Activated CD8-positive, alpha-beta memory T cell treated with anti-CD3 and anti-CD28 coated beads, Interleukin-2, amount 50 U/mL, for 24 hours (primary cell): Measurements from ENCODE around the gene MYNN.
A peak's percentile ranks its signal among the peaks of the same experiment; 100 is the strongest.

ENCODE experiments used
- DNase-seq: peaks from one replicate; pipeline ENCODE4 v3.0.0-alpha.2; 2020; ENCODE audit errors: extremely low read depth

MYNN gene

GRCh38 chr3:169777822-169778221, 4.6 kb downstream of the MYNN start:
- DNase-seq: no peak

DNA sequence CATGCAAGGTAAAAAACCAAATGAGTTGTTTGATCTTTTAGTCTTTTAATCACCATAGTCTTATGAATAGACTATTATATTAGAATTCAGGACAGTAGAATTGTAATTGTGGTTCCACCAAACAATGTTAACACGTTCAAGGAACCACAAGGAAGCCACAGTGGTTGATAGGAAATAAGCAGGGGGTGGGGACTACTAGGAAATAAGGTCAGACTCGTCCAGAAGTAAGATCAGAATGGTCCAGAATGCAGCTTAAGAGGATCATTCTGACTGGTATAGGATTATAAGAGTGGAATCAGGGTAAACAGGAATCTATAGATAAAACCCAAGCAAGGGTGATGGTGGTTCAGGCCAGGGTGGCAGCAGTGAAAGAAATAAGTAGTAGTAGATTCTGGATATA, 7.5 kb downstream of the MYNN start:
- no peak for DNase-seq

GRCh38 chr3:169781209-169781855, 8.1 kb downstream of the MYNN start:
- no peak for DNase-seq

GRCh38 chr3:169787120-169787519, 13.9 kb downstream of the MYNN start:
- no peak for DNase-seq

DNA sequence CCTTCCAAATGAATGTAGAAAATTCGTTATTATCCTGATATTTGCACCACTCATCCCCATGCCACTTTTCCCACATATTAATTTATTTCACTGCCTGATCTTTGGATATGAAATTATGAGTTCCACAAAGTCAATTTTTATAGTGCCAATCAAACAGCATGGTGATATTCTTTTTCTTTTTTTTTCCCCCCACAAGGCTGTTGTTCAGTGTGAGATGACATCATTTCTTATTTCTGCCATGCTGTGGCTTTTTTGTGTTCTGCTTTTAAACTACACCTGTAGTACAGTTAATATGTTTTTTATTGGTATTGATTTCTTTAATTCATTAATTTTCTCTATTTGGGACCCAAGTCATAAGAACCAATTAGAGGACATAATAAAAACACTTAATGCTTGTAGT, 14.6 kb downstream of the MYNN start:
- DNase-seq: no peak

GRCh38 chr3:169790219-169790618, 17.0 kb downstream of the MYNN start:
- no peak for DNase-seq

GRCh38 chr3:169790687-169791429, 17.7 kb downstream of the MYNN start:
- DNase-seq: no peak

GRCh38 chr3:169792359-169792758, 19.2 kb downstream of the MYNN start:
- no peak for DNase-seq

GRCh38 chr3:169804681-169805080, 31.5 kb downstream of the MYNN start:
- DNase-seq: no peak

DNA sequence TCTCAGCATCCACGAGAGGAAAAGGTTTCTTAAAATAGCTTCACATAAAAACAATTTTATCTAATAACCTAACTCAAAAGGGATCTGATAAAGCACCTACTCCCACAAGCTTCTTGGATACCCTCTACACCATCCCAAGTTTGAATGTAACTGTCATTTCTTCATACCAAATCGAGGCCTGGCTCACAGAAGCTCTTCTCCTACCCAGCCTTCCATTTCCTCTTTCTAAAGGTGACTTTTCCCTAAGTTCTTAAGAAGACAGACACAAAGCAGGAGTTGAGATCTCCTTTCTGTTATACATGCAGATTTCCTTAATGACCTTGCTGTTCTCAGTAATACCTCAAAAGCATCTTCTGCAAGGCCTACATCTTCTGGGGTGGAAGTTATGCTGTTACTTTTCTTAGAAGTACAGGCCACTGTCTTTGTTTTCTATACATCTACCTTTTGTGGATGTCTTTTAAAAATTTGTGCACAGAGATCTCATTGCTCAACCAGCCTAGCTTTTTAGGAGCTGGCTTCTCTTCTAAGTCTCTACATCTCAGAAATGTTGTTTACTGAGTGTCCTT, 36.1 kb downstream of the MYNN start:
- DNase-seq: no peak

DNA sequence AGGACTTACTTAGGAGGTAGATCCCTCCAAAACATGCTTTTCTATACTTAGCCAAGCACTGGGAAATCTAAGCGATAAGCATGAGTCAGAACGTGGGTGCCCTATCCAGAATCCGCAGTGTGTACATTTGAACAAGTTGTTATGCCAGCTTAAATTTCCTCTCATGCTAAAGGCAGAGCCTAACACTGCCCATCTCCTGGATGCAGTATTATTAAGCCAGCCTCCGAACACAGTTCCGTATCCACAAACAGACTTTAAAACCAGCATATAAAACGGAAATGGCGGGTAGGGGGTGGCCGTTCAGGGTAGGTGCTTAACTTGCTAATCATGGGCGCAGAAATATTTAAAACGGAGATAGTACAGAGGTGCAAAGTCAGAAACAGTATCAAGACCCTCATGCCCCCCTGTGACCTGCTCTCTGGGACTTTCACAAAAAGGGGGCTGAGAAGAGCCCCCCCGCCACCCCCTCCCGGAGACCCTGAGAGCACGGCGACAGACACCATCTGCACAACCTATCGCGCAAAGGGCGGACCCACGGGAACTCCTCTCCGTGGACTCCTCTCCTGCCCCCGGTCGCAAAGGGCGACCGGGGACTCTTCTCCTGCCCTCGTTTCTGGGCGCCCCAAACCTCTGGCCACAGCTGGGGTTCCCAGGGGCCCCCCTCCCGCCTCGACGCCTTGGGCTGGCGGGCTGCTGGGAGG, 38.6 kb downstream of the MYNN start:
- DNase-seq: no peak

DNA sequence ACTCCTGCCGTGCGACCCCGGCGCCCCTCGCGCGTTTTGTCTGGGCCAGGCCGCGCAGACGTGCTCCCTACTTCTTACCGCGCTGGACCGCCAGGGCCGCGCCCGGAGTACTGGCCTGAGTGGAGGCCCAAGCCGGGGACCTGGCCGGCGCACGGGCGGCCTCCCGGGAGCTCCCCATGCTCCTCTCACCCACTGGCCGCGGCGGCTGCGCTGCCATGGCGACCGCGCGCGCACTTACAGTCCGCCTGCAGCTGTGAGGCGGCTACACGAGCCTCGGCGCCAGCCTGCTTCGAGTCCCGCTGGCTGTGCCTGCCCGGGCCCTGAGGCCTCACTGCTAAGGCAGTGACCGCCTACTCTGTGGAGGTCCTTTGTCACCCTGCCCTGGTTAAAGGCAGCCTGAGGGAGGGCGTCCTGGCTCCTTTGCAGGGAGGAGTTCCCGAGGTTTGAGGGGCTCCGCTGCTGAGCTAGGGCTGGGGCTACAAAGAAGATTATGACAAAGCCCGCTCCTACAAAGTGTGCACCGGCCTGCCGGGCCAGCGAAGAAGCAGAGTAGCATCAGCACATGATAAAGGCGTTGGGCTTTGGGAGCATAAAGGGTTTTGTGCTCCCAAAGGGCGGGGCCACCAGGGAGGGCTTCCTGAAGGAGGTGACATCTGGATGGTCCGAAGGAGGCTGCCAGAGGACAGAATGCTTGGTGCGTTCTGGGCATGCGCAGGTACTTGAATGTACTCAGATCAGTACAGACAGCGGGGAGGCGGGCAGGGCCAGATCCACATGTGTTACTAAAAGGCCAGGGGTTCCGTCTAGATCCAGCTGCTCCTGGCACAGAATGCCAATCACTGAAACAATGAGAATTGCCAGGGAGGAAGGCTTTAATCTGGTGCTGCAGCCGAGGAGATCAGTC, 39.4 kb downstream of the MYNN start, which contains the start of the genes LRRC34 and LRRIQ4:
TSS of gene LRRC34 (minus strand) at position 573 of the 904 bp plus-strand sequence. CDS start at position 217, 356 bp downstream.
TSS of gene LRRIQ4 (plus strand) at position 539 of the 904 bp plus-strand sequence. CDS start 9,052 bp downstream, outside the sequence.
- DNase-seq: peak; percentile 46

DNA sequence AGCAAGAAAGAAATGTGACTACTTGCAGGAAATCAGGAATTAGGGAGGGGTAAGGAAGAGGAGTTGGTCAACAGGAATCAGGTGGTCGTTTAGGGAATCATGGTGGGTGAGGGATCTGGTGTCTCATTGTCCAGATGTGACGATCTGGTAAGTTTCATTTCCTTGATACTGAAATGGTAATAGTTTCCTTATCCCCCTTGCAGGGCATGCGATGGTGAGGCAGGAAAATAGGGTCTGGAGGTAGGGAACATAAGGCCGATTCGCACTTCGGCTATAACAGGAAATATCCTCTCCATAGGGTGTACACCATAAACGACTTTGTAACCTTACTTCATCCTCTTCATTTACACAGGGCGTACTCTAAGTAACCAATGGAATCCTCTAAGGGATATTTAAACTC, 40.1 kb downstream of the MYNN start:
- DNase-seq: no peak

GRCh38 chr3:169813757-169814517, 40.7 kb downstream of the MYNN start:
- peak; percentile 58 for DNase-seq

- DNase-seq: no peak
Observed at GRCh38 chr3:169815590-169816150, 42.5 kb downstream of the MYNN start.

GRCh38 chr3:169818316-169818715, 45.1 kb downstream of the MYNN start:
- no peak for DNase-seq

DNA sequence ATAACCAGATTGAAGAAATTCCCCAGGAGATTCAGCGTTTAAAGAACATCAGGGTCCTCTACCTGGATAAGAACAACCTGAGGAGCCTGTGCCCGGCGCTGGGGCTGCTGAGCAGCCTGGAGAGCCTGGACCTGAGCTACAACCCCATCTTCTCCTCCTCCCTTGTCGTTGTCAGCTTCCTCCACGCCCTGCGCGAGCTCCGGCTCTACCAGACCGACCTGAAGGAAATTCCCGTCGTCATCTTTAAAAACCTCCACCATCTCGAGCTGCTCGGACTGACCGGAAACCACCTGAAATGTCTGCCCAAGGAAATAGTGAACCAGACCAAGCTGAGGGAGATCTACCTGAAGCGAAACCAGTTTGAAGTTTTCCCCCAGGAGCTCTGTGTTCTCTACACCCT, 48.9 kb downstream of the MYNN start:
- DNase-seq: no peak

DNA sequence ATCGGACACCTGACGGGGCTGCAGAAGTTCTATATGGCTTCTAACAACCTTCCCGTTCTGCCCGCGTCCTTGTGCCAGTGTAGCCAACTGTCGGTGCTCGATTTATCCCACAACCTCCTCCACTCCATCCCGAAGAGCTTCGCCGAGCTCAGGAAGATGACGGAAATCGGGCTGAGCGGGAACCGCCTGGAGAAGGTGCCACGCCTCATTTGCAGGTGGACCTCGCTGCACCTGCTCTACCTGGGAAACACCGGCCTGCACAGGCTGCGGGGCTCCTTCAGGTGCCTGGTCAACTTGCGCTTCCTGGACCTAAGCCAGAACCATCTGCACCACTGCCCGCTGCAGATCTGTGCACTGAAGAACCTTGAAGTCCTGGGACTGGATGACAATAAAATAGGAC, 49.3 kb downstream of the MYNN start:
- no peak for DNase-seq

DNA sequence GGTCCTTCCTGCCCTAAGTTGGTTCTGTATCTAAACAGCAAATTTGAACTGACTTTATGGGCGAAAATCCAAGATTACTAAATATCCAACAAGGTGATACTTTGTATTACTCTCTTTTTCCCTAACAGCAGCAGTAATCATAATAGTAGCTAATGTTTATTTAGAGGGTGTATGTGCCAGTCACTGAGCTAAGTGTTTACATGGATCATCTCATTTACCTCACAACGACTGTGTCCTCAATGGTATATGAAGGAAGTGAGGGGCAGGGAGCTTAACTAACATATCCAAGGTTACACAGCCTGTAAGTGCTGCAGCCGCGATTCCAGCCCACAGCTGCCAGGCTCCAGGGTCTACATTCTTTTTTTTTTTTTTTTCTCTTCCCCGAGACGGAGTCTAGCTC, 49.8 kb downstream of the MYNN start:
- DNase-seq: no peak

- no peak for DNase-seq
Observed at GRCh38 chr3:169825316-169825715, 52.1 kb downstream of the MYNN start.
